Gastrocnemius medialis (tissue), 4 donors: ENCODE measurements around the gene KDM5B. TPM values are rescaled to one million over a fixed set of nuclear protein-coding genes. Genes with fewer than 3 reads are reported as not detected.
"Not testable (repeated sequence)": the region's sequence is repeated elsewhere in the genome, so short reads cannot be mapped to it uniquely, and the experiment has no call there.

Experiments used
- ATAC-seq, 2 donors: fragments of 150-250 bp; one replicate each; pipeline ENCODE4 v1.9.1; 2016
- DNase-seq, 2 donors: peaks; one replicate each; pipeline ENCODE4 v3.0.0-alpha.2; 2019
- H3K27ac ChIP-seq, 4 donors: fragments of 200-600 bp; sonication (generic); 1 replicate in 1 of 4; 2 replicates in 3 of 4; pipeline ENCODE4 v1.5.1; 2016 to 2018; ENCODE audit warnings: mild to moderate bottlenecking in 2 of 4, moderate library complexity in 1 of 4
- H3K27me3 ChIP-seq, 3 donors: fragments of 200-600 bp; sonication (generic) in 2 of 3; 1 replicate in 1 of 3; 2 replicates in 2 of 3; pipeline versions ENCODE4 v1.5.1 to v1.6.0; 2016 to 2019; ENCODE audit warnings: mild to moderate bottlenecking in 1 of 3, moderate library complexity in 1 of 3
- H3K36me3 ChIP-seq, 2 donors: fragments of 200-600 bp; sonication (generic) in 1 of 2; one replicate each; pipeline ENCODE4 v1.5.1; 2017 to 2018
- H3K4me1 ChIP-seq, 2 donors: fragments of 200-600 bp; sonication (generic) in 1 of 2; one replicate each; pipeline ENCODE4 v1.5.1; 2016 to 2017; ENCODE audit warnings: mild to moderate bottlenecking in 2 of 2
- H3K4me3 ChIP-seq, 4 donors: fragments of 200-600 bp; sonication (generic) in 3 of 4; 1 replicate in 1 of 4; 2 replicates in 3 of 4; pipeline ENCODE4 v1.5.1; 2016 to 2019; ENCODE audit warnings: mild to moderate bottlenecking in 2 of 4
- H3K9me3 ChIP-seq, 3 donors: fragments of 200-600 bp; sonication (generic) in 2 of 3; 1 replicate in 1 of 3; 2 replicates in 2 of 3; pipeline ENCODE4 v1.5.1; 2016 to 2019
- CTCF ChIP-seq, 5 experiments: fragments of 450-650 bp in 3 of 5; fragments of 200-600 bp in 2 of 5; sonication (generic) in 2 of 5; IDR thresholded peaks in 4 of 5; conservative IDR thresholded peaks in 1 of 5; 1 replicate in 4 of 5; 2 replicates in 1 of 5; pipeline ENCODE4 v1.5.1; 2016 to 2019; ENCODE audit warnings: antibody characterized with exemption in 5 of 5, mild to moderate bottlenecking in 3 of 5, moderate library complexity in 3 of 5
- POLR2A ChIP-seq, 2 donors: fragments of 450-650 bp; IDR thresholded peaks; one replicate each; pipeline ENCODE4 v1.6.1; 2017; ENCODE audit warnings: antibody characterized with exemption in 2 of 2, mild to moderate bottlenecking in 2 of 2, moderate library complexity in 2 of 2
- in situ Hi-C, 4 donors: fragments of 200-750 bp; cut with MboI; loops; one replicate each; pipeline versions ENCODE4 v1.15.0 to v1.8.0; 2017; ENCODE audit warnings: low sequenced_read_pairs in 4 of 4
- intact Hi-C: fragments of 100-400 bp; cut with DNase I; formaldehyde crosslinking; loops from one replicate; pipeline ENCODE4 v1.15.1; 2023; ENCODE audit warnings: low total_unique reads
- total RNA-seq, 4 donors: library from RNA; depleted of rRNA; stranded (reverse); fragments of >200 nt; gene quantifications; one replicate each; pipeline versions ENCODE4 v1.1.0 to v1.2.3, GENCODE V29; 2016

Gene KDM5B
- total RNA-seq, 4 donors from 2014 or later = 10.7 to 17.1 (median 13.7) TPM

- TF ChIP-seq POLR2A (IDR thresholded peaks at IDR 0.05) (no peak), CTCF (IDR thresholded peaks at IDR 0.05 in 4 of 5, conservative IDR thresholded peaks at IDR 0.05 in 1 of 5) (no peak)
These were observed 11.6 kb downstream of the KDM5B start for GRCh38 chr1:202796670-202797069.

GRCh38 chr1:202794931-202795330 is 13.3 kb downstream of the KDM5B start:
- H3K4me3 ChIP-seq, ATAC-seq, H3K4me1 ChIP-seq, H3K27ac ChIP-seq, DNase-seq, H3K27me3 ChIP-seq, intact Hi-C loops, in situ Hi-C loops, H3K36me3 ChIP-seq, H3K9me3 ChIP-seq: not testable (repeated sequence)

More at GRCh38 chr1:202796670-202797069, 11.6 kb downstream of the KDM5B start:
- Histone ChIP-seq H3K4me3 (no peak overlapping the region), H3K27ac (no peak overlapping the region), H3K27me3 (no peaks in the 10 kb centered on the region), H3K4me1 (peaks cover 0 to 2% of the 10 kb centered on the region in 2 donors), H3K36me3 (no peaks in the 10 kb centered on the region), H3K9me3 (no peaks in the 10 kb centered on the region)
- intact Hi-C loops = no loop called here
- DNase-seq (no peak), ATAC-seq (no peak)
- in situ Hi-C loops = no loop called here

- in situ Hi-C loops = no loop called here
- TF ChIP-seq POLR2A (IDR thresholded peaks at IDR 0.05) = no peak
- no peak for TF ChIP-seq CTCF (IDR thresholded peaks at IDR 0.05 in 4 of 5, conservative IDR thresholded peaks at IDR 0.05 in 1 of 5)
- intact Hi-C loops = no loop called here
These were observed 14.0 kb downstream of the KDM5B start for GRCh38 chr1:202794051-202794740.

GRCh38 chr1:202791077-202791747 is 17.0 kb downstream of the KDM5B start:
- H3K27ac ChIP-seq = no peak overlapping the region
- DNase-seq = no peak
- H3K9me3 ChIP-seq = no peaks in the 10 kb centered on the region
- intact Hi-C loops (no loop called here), in situ Hi-C loops (no loop called here)
- TF ChIP-seq POLR2A (IDR thresholded peaks at IDR 0.05) = no peak
- no peak for TF ChIP-seq CTCF (IDR thresholded peaks at IDR 0.05 in 4 of 5, conservative IDR thresholded peaks at IDR 0.05 in 1 of 5)
- no peaks in the 10 kb centered on the region for H3K27me3 ChIP-seq
- H3K4me1 ChIP-seq = peaks cover 0 to 3% of the 10 kb centered on the region in 2 donors
- ATAC-seq = no peak
- no peak overlapping the region for H3K4me3 ChIP-seq
- no peaks in the 10 kb centered on the region for H3K36me3 ChIP-seq

More at GRCh38 chr1:202794051-202794740, 14.0 kb downstream of the KDM5B start:
- no peaks in the 10 kb centered on the region for H3K9me3 ChIP-seq
- DNase-seq (no peak), ATAC-seq (no peak)
- peaks cover 0 to 3% of the 10 kb centered on the region in 2 donors for H3K4me1 ChIP-seq
- H3K36me3 ChIP-seq = no peaks in the 10 kb centered on the region
- no peaks in the 10 kb centered on the region for H3K27me3 ChIP-seq
- H3K4me3 ChIP-seq = no peak overlapping the region
- no peak overlapping the region for H3K27ac ChIP-seq

GRCh38 chr1:202788800-202789199 is 19.4 kb downstream of the KDM5B start:
- Histone ChIP-seq H3K9me3 (no peaks in the 10 kb centered on the region), H3K4me3 (no peak overlapping the region), H3K27ac (no peak overlapping the region), H3K4me1 (peaks cover 0 to 3% of the 10 kb centered on the region in 2 donors), H3K27me3 (no peaks in the 10 kb centered on the region), H3K36me3 (no peaks in the 10 kb centered on the region)
- DNase-seq (no peak), ATAC-seq (no peak)
- in situ Hi-C loops (no loop called here), intact Hi-C loops (no loop called here)
- TF ChIP-seq CTCF (IDR thresholded peaks at IDR 0.05 in 4 of 5, conservative IDR thresholded peaks at IDR 0.05 in 1 of 5) = no peak
- no peak for TF ChIP-seq POLR2A (IDR thresholded peaks at IDR 0.05)
